ENCODE data around the gene SWAP70.
"Not testable (repeated sequence)": the region's sequence is repeated elsewhere in the genome, so short reads cannot be mapped to it uniquely, and the experiment has no call there.

SWAP70 gene

GRCh38 chr11:9726321-9727022, 62.6 kb downstream of the SWAP70 start:
- DNase-seq: no peak

- no peak for DNase-seq
Observed at GRCh38 chr11:9728058-9728457, 64.2 kb downstream of the SWAP70 start.

DNA sequence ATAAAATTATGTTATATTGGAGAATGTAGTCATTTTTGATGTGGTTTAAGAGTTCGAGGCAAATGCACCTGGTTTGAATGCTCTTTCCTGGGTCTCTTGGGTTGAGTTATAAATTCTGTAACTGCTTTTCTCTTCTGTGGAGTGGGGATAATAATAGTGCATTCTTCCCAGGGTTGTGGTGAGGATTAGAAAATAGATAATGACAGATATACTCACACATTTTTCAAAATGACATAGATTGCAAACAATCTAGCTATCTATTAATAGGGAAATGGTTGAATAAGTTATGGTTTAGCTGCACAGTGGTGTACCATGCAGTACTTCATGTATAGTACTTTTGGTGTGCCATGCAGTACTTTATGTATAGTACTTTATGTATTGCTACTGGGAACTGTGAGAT, 67.4 kb downstream of the SWAP70 start:
- no peak for DNase-seq

GRCh38 chr11:9732453-9732852, 68.6 kb downstream of the SWAP70 start:
- DNase-seq: no peak

DNA sequence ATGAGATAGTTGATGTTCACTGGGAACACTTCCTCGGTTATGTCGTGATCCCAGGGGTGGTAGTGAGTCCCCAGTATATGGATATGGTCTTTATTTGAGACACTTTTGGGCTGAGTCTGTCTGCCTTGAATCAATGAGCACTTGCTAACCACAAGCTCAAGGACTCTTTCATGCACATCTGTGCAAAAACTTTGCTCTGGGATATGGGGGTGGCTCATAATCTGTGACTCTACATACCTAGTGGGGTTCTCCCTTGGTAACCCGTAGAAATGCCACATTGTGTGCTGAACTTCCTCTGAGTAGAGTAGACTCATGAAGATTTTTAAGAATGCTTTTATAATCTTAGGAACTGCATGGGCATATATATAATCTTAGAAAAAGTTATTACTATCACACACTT, 69.3 kb downstream of the SWAP70 start:
- no peak for DNase-seq

- no peak for DNase-seq
Observed at GRCh38 chr11:9735236-9735635, 71.4 kb downstream of the SWAP70 start.

- DNase-seq: no peak
Observed at GRCh38 chr11:9735919-9736318, 72.0 kb downstream of the SWAP70 start.

DNA sequence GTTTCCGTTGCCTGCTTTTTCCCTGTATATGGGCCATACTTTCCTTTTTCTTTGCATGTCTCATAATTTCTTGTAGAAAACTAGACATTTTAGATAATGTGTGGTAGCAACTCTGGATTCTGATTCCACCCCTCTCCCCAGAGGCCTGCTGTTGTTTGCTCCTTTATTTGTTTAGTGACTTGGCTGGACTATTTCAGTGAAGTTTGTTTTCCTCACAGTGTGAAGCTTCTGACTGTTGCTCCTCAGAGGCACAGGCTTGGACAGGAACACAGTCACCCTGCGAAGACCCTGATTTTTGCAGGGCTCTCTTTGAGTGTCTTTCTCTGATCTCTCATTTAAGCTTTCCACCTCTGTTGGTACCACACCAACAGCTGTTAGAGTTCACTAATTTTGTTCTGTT, 72.5 kb downstream of the SWAP70 start:
- no peak for DNase-seq

GRCh38 chr11:9738116-9738515, 74.2 kb downstream of the SWAP70 start:
- no peak for DNase-seq

- DNase-seq: no peak
Observed at GRCh38 chr11:9738707-9739106, 74.8 kb downstream of the SWAP70 start.

- no peak for DNase-seq
Observed at GRCh38 chr11:9739123-9739900, 75.4 kb downstream of the SWAP70 start.

DNA sequence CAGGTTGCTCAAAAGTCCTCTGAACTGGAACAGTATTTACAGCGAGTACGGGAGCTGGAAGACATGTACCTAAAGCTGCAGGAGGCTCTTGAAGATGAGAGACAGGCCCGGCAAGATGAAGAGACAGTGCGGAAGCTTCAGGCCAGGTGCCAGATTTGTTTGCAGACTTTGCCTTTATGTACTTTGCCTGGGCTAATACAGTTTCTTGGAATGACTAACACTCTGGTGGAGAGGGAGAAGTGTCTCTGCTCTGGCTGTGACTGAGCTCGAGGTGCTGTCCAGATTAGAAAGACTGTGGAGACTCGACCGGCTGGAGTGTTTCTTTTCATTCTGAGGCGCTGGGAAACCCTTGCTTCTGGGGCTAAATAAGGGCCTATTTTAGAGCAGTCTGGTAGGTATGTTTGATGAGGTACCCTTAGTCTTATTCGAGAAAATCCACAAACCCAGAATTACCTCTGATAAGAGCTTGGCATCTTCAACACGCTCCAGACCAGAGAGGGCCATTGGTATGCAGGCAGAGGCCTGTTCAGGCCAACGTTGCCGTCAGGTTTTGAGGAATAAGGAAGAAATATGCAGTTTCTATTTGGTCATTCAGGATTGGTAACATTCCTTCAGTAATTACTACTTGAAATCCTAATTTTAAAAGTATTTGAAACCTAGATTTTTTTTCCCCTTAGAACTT, 76.5 kb downstream of the SWAP70 start:
- no peak for DNase-seq

DNA sequence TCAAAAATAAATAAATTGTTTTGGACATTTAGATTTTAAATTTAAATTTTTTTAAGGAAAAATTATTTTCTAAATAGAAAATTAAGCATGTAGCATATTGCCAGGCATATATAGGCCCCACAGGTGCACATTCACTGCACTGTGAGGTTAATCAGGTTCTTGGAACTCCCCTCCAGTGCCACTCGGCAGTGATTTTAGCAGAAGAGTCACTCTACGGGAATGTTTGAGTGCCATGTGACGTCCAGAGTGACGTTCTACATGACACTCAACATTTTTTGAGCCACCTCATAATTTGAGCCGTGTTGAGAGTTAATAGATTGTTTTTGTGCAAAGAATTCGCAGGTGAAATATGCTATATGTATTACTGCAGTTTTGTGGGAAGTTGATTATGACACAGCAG, 77.4 kb downstream of the SWAP70 start:
- DNase-seq: no peak

DNA sequence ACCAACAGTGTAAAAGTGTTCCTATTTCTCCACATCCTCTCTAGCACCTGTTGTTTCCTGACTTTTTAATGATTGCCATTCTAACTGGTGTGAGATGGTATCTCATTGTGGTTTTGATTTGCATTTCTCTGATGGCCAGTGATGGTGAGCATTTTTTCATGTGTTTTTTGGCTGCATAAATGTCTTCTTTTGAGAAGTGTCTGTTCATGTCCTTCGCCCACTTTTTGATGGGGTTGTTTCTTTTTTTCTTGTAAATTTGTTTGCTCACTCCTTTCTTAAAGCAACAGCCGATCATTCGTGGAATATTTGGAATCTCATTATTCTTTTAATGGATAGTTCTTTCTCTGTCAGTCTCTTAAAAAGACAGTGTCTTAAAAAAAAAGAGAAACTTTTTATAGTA, 79.6 kb downstream of the SWAP70 start:
- DNase-seq: not testable (repeated sequence)

DNA sequence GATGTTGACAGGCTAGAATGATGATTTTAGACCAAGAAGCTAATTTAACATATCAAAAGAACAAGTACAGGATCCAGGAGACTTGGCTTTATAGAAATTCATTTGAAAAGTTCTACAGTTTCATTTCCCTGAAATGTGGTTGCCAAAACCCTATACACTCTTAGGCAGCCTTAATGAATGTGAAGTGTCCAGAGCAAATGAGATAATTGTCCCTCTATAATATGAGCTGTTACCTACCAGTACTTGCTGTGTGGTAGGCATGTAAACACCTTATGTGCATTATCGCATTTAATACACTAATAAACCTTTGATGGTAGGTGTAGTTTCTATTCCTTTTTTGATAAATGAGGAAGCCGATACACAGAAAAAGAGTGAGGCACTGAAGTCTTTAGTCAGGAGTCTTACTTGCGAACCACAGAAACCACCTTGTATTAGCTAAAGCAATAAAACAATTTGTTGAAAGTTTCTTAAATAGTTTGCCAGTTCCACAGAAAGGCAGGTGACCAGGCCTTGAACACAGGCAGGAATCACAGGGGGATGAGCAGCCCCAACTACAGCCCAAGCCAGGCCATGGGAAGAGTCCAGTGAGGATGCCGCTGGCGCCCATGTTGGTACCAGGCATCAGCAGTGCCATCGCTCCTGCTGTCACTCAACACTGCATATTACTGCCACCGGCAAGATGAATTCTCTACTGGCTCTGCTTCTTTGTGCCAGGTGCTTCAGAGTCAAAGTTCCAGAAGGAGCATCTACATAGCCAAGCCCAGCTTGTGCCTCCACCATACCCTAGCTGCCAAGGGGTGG, 81.7 kb downstream of the SWAP70 start:
- no peak for DNase-seq

GRCh38 chr11:9747229-9747628, 83.4 kb downstream of the SWAP70 start:
- DNase-seq: no peak

DNA sequence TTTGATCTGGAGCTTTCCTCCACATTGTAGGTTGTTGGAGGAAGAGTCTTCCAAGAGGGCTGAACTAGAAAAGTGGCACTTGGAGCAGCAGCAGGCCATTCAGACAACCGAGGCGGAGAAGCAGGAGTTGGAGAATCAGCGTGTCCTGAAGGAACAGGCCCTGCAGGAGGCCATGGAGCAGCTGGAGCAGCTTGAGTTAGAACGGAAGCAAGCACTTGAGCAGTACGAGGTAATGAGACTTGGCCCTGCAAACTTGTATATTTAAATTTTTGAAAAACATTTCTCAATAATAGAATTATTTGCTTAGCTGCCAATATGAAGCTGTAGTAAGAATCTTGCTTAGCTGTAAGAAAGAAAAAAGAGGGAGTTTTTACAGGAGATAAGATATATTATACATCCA, 84.0 kb downstream of the SWAP70 start:
- DNase-seq: no peak

DNA sequence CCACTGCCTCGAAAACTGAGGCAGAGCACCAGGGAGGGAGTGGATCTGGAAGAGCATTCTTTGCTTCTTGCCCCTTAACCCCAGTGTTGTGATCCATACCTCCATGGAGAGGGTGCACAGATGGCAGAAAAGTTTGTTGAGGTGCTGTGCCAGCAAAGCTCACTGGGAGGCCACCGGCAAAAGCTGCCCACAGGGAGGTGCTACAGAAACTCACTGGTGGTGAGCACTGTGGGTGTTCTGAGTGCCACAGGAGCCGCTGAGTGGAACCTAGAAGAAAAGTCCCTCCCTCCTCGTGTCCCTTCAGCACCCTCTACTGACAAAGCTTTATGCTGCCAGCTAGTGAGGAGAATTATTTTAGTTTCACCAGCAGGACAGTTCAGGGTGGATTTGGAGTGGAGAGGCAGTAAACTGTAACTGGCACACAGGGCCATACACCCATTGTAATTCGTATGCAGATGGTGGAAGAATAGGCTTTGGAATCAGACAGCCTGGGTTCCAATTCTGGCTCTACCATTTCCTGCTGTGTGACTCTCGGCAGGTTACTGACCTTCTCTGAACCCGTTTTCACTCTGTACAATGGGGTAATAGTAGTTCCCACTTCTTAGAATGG, 84.6 kb downstream of the SWAP70 start:
- DNase-seq: no peak

DNA sequence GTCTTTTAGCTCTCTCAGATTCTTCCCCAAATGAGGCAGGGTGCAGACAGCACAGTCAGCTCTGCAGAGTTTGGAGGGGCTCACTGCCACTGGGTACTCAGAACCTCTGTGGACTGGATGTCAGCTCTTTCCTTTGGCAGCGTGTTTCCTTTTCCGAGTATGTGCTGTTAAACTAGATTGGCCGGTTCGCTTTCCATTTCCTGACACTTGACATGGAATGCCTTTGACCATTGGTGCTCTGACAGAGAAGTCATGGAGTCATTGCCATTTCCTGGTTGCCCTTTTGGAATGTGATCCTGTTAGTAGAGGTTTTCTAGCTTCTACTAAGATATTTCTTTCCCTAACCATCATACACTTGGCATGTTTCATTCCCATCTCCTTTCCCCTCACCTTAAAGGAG, 86.7 kb downstream of the SWAP70 start:
- DNase-seq: no peak

DNA sequence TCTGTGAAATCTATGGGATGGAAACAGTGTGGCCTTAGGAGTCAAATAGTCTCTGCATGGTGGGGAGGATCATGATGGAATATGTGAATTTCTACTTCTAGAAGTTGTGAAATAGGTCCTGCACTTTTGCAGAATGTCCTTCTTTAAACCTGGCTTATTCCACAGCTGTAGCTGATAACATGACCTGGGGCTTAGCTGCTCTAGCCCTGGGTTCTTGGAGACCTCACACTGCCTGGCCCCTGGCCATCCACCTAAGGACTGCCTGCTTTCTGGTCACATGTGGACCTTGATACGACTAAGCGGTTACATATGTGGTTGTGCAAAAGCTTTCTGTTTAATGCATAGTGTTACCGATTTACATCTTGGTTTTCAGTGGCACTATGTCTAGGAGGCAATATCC, 88.2 kb downstream of the SWAP70 start:
- no peak for DNase-seq

DNA sequence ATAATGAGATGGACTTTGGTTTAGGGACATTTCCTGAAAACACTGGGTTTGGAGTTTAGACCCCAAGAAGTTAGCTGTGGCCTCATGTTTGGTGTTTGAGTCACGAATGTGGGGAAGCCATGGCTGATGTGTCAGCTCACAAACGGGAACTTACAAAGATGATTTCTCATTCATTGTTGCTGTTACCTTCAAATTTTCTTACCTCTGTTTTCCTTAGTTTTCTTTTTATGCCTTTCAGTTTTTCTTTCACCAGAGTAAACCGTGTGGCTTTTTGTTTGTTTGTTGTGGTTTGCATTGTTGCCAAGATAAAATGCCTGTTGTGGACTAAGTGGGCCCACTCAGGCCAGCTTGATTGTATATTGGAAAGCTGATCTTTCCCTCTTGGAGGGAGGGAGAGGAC, 89.1 kb downstream of the SWAP70 start:
- no peak for DNase-seq

- DNase-seq: no peak
Observed at GRCh38 chr11:9754010-9754471, 90.2 kb downstream of the SWAP70 start.
